Endometrial microvascular endothelial cells (primary cell): ENCODE data around the gene DOCK1. TPM values are rescaled to one million over a fixed set of nuclear protein-coding genes. Genes with fewer than 3 reads are reported as not detected.

Experiments used
- in situ Hi-C: cut with HindIII; loops from 2 replicates; pipeline ENCODE4 v1.10.0; 2017; ENCODE audit warnings: low sequenced_read_pairs, low pct_unique_long_range_greater_than_20kb; ENCODE audit errors: inconsistent ontology term
- total RNA-seq: library from RNA; depleted of rRNA; stranded (reverse); fragments of >200 nt; gene quantifications from one replicate; pipeline ENCODE4 v1.2.3, GENCODE V29; 2015; ENCODE audit errors: inconsistent ontology term

DOCK1 gene
- total RNA-seq, 1 donor from 2014 or later = 38.1 TPM

DNA sequence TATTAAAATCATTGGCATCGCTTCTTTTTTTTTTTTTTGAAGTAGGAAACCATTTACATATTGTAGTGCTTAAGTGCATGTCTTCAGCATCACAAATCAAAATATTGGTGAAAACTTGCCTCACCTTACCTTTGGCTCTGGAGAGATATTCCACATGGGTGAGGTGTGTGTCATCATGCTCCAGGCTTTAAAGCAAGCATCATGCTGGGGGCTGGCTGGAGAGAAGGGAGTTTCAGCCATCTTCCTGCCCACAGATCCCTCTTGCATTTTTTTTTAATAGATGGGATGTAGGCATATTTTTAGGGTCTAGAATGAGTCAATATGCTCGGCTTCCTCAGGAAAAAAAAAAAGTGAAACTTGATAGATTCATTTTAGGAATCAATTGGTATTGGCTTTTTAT, 293.5 kb downstream of the DOCK1 start:
- in situ Hi-C loops = no loop called here

DNA sequence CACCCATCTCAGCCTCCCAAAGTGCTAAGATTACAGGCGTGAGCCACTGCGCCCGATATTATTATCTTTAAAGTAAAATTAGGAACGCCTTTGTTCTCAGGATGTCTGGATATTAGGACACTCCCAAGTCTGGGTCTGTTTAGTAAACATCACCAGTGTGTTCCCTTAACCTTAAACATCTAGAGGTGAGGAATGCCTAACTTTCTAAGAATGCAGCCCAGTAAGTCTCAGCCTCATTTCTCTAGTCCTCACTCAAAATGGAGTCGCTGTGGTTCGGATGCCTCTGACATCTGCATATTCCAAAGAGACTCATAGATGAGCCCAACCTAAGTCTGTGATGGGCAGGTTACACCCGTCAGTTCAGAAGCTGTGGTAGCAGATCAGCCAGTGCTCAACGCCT, 295.4 kb downstream of the DOCK1 start:
- in situ Hi-C loops = no loop called here

DNA sequence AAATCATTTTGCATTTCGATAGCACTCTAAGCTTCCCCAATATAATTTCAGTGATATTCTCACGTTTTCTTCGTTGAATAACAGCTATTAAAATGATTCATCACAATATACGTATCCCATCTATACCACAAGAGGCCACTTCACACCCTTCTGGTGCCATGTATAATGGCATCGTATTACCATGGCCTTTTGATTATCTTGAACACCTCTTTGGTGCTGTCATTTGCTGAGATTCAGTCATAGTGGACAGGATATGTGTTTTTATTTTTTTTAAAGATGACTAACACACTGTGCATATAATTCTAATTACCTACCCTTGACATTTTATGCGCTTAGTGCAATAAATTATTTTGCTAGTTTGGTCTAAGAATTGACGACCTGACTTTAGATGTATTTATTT, 297.8 kb downstream of the DOCK1 start:
- in situ Hi-C loops = no loop called here

DNA sequence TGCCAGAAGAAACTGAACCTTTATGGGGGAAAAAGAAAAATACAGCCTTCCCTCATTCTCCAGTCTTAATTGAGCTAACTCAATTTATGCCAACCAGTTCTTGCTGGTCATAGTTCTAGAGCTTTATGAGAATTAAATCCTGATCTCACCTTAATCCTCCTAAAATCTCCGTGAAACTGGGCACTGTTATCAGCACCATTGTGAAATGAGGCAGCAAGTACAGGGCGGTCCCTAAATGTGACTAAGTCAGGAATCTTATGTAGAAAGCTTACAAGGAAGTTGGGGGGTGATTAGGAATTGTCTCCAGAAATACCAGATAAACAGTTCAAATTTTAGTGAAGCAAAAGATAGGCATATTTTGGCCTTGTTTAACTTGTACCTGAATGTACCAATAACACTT, 301.9 kb downstream of the DOCK1 start:
- in situ Hi-C loops = no loop called here

- in situ Hi-C loops = no loop called here
Observed at GRCh38 chr10:127210936-127211466, 305.8 kb downstream of the DOCK1 start.

GRCh38 chr10:127215866-127216265, 310.6 kb downstream of the DOCK1 start:
- in situ Hi-C loops = no loop called here

- in situ Hi-C loops = no loop called here
Observed at GRCh38 chr10:127216274-127216673, 311.0 kb downstream of the DOCK1 start.

- in situ Hi-C loops = no loop called here
Observed at GRCh38 chr10:127216786-127217185, 311.6 kb downstream of the DOCK1 start.

DNA sequence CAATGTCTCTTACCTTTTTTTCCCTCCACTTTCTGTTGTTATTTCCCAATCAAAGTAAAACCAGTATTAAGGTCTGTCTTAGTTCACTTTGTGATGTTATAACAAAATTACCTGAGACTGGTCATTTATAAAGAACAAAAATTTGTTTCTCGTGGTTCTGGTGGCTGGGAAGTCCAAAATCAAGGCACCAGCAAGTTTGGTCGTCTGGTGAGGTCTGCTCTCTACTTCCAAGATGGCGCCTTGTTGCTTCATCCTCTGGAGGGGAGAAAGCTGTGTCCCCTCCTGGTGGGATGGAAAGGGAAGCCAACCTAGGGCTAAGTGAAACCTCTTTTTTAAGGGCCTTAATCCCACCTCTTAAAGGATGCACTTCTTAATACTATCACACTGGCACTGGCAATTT, 313.4 kb downstream of the DOCK1 start:
- in situ Hi-C loops = no loop called here

GRCh38 chr10:127221281-127221680, 316.1 kb downstream of the DOCK1 start:
- in situ Hi-C loops = no loop called here

- in situ Hi-C loops = no loop called here
Observed at GRCh38 chr10:127227027-127227426, 321.8 kb downstream of the DOCK1 start.

DNA sequence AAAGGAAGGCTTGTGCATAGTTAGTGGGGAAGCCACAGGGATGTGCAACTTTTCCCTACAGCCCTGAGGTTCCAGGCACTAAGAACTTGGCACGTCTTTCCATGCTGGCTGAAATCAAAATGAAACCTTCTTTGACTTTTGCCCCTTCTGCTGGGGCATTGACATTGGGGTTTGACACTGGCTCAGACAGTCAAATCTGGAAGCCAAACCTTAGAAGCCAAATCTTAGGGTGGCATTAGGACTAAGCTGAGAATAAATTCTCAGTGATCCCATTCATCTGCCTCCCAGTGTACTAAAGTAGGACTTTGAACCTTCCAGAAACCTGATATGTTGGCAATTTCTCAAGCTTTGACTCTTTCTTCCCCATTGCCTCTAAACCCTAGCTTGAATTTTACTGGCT, 322.4 kb downstream of the DOCK1 start:
- in situ Hi-C loops = no loop called here

DNA sequence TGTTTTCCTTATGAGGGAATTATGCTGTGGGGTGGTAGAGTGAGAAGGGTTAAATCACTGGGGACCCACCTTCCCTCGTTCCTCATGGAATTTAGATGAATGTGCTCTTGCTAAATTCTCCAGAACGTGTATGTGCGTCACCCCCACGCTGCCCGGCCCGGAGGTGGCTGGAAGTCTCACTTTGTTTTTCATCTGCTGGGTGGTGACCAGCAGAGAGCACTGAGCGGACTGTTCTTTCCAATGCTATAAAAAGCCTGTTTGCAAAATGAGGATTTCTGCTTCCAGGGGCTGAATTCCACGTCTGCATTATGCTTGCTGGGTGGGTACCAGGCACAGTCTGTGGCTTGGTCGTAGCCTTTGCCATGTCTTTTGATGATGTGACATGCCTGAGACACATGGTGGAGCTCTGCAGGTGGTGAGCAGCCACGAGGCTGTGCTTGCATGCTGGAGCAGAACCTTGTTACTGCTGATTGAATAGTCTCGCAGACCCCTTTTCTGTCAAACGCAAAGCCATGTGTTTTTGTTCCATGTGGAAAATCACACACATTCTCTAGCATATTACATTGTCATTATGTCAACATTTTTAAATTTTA, 323.1 kb downstream of the DOCK1 start:
- in situ Hi-C loops = no loop called here

GRCh38 chr10:127234306-127234800, 329.1 kb downstream of the DOCK1 start:
- in situ Hi-C loops = no loop called here

DNA sequence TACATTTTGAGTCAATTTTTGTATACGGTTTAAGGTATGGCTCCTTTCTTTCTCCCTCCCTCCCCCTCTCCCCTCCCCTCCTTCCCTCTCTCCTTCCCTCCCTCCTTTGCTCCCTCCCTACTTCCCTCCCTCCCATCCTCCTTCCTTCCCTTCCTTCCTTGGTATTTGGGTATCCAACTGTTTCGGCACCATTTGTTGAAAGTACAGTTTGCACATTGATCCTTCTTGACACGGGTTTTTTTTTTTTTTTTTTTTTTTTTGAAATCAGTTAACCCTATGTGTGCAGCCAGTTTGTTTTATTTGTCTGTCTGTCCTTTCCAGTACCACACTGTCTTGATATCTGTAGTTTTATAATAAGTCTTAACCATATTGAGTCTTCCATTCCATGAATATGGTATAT, 331.0 kb downstream of the DOCK1 start:
- in situ Hi-C loops = no loop called here

GRCh38 chr10:127242914-127243313, 337.7 kb downstream of the DOCK1 start:
- in situ Hi-C loops = no loop called here

DNA sequence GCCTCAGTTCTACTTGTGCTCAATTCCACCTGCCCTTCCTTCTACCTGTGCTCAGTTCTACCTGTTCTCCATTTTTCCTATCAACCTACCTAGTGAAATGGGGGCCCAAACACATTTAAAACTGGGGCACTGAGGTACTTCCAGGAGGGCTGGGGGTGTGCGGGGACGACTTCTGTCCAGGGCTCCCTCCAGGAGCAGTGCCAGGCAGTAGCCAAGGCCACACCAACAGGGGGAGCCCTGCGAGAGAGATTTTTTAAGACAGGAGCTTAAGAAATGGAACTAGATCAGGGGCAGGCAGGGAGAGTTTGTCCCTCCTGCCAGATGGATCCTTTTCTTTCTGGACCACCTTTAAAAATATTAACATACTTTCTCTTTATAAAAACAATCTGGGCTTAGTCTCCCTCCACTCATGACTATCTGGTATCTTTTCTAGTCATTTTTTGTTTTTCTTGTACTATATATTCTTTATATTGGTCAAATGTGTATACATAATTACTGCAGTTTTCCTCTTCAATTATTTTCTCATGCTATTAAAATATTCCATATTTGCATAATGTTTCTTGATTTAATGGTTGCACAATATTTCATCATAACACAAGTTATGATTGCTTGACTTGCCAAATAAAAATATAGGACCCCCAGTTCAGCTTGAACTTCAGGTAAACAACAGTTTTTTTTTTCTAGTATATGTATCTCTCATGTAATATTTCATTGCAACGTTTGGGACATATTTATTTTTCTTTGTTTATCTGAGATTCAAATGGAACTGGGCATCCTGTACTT, 338.5 kb downstream of the DOCK1 start:
- in situ Hi-C loops = no loop called here

- in situ Hi-C loops = no loop called here
Observed at GRCh38 chr10:127245456-127245855, 340.2 kb downstream of the DOCK1 start.

GRCh38 chr10:127250031-127250430, 344.8 kb downstream of the DOCK1 start:
- in situ Hi-C loops = no loop called here

DNA sequence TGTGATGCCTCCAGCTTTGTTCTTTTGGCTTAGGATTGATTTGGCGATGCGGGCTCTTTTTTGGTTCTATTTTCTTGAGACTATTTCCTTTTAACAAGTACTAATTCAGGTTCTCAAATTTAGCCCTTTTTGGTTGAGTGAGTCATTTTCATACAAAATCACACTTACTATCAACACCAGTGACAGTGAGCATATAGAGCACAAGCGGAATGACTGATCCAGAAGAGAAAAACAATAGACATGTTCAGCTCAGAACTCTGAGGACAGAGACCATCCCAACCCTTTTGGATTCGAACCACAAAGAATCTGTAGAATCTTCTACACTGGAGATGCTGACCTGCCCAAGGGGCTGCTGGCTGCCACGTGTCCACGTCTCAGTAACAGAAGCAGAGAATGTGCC, 347.6 kb downstream of the DOCK1 start:
- in situ Hi-C loops = no loop called here
